CD4-positive, alpha-beta T cell treated with Interleukin-17A for 4 hours (primary cell): ENCODE measurements around the gene BCAS4.
"Not testable (repeated sequence)": the region's sequence is repeated elsewhere in the genome, so short reads cannot be mapped to it uniquely, and the experiment has no call there.

Experiments used
- DNase-seq: peaks from one replicate; pipeline ENCODE4 v3.0.0-alpha.2; 2020; ENCODE audit warnings: mixed read lengths

Gene BCAS4

GRCh38 chr20:50799890-50800550 lies 5.2 kb downstream of the BCAS4 start:
- no peak for DNase-seq

- DNase-seq, result not testable (repeated sequence)
Measured at GRCh38 chr20:50800986-50801746, 6.3 kb downstream of the BCAS4 start.

- no peak for DNase-seq
Measured at GRCh38 chr20:50801747-50802125, 6.9 kb downstream of the BCAS4 start.

GRCh38 chr20:50802289-50802688 lies 7.4 kb downstream of the BCAS4 start:
- no peak for DNase-seq

- DNase-seq, result peak; percentile 56
Measured at GRCh38 chr20:50804437-50805348, 9.8 kb downstream of the BCAS4 start.

- DNase-seq, result no peak
Measured at GRCh38 chr20:50805349-50805684, 10.5 kb downstream of the BCAS4 start.

- no peak for DNase-seq
Measured at GRCh38 chr20:50806126-50806768, 11.4 kb downstream of the BCAS4 start.

GRCh38 chr20:50810063-50810462 lies 15.2 kb downstream of the BCAS4 start:
- no peak for DNase-seq

- no peak for DNase-seq
Measured at GRCh38 chr20:50810842-50811241, 16.0 kb downstream of the BCAS4 start.

- no peak for DNase-seq
Measured at GRCh38 chr20:50813101-50813643, 18.3 kb downstream of the BCAS4 start.

GRCh38 chr20:50813801-50814200 lies 18.9 kb downstream of the BCAS4 start:
- DNase-seq, result no peak

- no peak for DNase-seq
Measured at GRCh38 chr20:50814438-50815161, 19.7 kb downstream of the BCAS4 start.

GRCh38 chr20:50815162-50815989 lies 20.5 kb downstream of the BCAS4 start:
- peak; percentile 46 for DNase-seq

- peak; percentile 20 for DNase-seq
Measured at GRCh38 chr20:50817776-50818172, 22.9 kb downstream of the BCAS4 start.

GRCh38 chr20:50819349-50819748 lies 24.5 kb downstream of the BCAS4 start:
- DNase-seq, result no peak

GRCh38 chr20:50820515-50821256 lies 25.8 kb downstream of the BCAS4 start:
- no peak for DNase-seq

- DNase-seq, result no peak
Measured at GRCh38 chr20:50821257-50821921, 26.5 kb downstream of the BCAS4 start.

GRCh38 chr20:50821994-50822393 lies 27.1 kb downstream of the BCAS4 start:
- DNase-seq, result no peak

- DNase-seq, result no peak
Measured at GRCh38 chr20:50823319-50823718, 28.5 kb downstream of the BCAS4 start.

- no peak for DNase-seq
Measured at GRCh38 chr20:50824137-50824536, 29.3 kb downstream of the BCAS4 start.
